PC-9 (cell line): Measurements from ENCODE around the gene TMEM161A. TPM values are rescaled to one million over a fixed set of nuclear protein-coding genes. Genes with fewer than 3 reads are reported as not detected.
"Not testable (repeated sequence)": the region's sequence is repeated elsewhere in the genome, so short reads cannot be mapped to it uniquely, and the experiment has no call there.

ENCODE experiments used
- BruUV-seq: library from RNA; stranded (reverse); fragments of 400-500 nt; replicated peaks from 2 replicates; lab custom pipeline; 2021; lab: Mats Ljungman, UMichigan
- CTCF ChIA-PET: fragments of 300-600 bp; sonication (Branson Sonifier 250); formaldehyde crosslinking; loops from one replicate; lab custom pipeline; 2022; ENCODE audit warnings: antibody characterized with exemption; lab: Charles Lee
- POLR2A ChIA-PET: fragments of 300-600 bp; sonication (Branson Sonifier 250); formaldehyde crosslinking; loops from one replicate; lab custom pipeline; 2022; ENCODE audit warnings: antibody characterized with exemption; ENCODE audit not compliant: unreplicated experiment; lab: Charles Lee
- DNase-seq, 2 experiments: peaks; one replicate each; pipeline versions ENCODE4 v3.0.0 to v3.0.0-alpha.2; 2015 to 2022; ENCODE audit warnings: mixed read lengths in 1 of 2
- H2AFZ ChIP-seq: fragments of 200-600 bp; sonication (generic); 2 replicates; pipeline ENCODE4 v1.8.1; 2017; ENCODE audit warnings: antibody characterized with exemption
- H3F3A ChIP-seq: fragments of 200-600 bp; sonication (generic); 2 replicates; pipeline ENCODE4 v1.8.1; 2017; ENCODE audit warnings: antibody characterized with exemption, mild to moderate bottlenecking, low read depth; ENCODE audit not compliant: insufficient read depth
- H3K27ac ChIP-seq: fragments of 200-600 bp; sonication (generic); 2 replicates; pipeline ENCODE4 v1.6.1; 2016; ENCODE audit warnings: mixed run types
- H3K27me3 ChIP-seq: fragments of 200-600 bp; sonication (generic); 2 replicates; pipeline ENCODE4 v1.6.1; 2016; ENCODE audit warnings: low read depth, mixed run types; ENCODE audit not compliant: insufficient read depth
- H3K36me3 ChIP-seq: fragments of 200-600 bp; sonication (generic); 2 replicates; pipeline ENCODE4 v1.6.1; 2016; ENCODE audit warnings: low read depth, mixed run types
- H3K4me1 ChIP-seq: fragments of 200-600 bp; sonication (generic); replicated peaks from 2 replicates; pipeline ENCODE4 v1.6.1; 2016; ENCODE audit warnings: mixed run types; ENCODE audit not compliant: insufficient read depth
- H3K4me2 ChIP-seq: fragments of 200-600 bp; sonication (generic); 2 replicates; pipeline ENCODE4 v1.6.1; 2017; ENCODE audit warnings: mixed run types
- H3K4me3 ChIP-seq: fragments of 200-600 bp; sonication (generic); 2 replicates; pipeline ENCODE4 v1.6.1; 2016; ENCODE audit warnings: mixed run types
- H3K79me2 ChIP-seq: fragments of 200-600 bp; sonication (generic); 2 replicates; pipeline ENCODE4 v1.6.1; 2017; ENCODE audit warnings: low read depth, mixed run types
- H3K9me2 ChIP-seq: fragments of 200-600 bp; sonication (generic); 2 replicates; pipeline ENCODE4 v1.8.1; 2017; ENCODE audit warnings: mild to moderate bottlenecking; ENCODE audit not compliant: insufficient read depth
- H3K9me3 ChIP-seq: fragments of 200-600 bp; sonication (generic); 2 replicates; pipeline ENCODE4 v1.8.1; 2016; ENCODE audit warnings: low read depth; ENCODE audit not compliant: insufficient read depth
- H4K20me1 ChIP-seq: fragments of 200-600 bp; sonication (generic); 2 replicates; pipeline ENCODE4 v1.8.1; 2017; ENCODE audit not compliant: insufficient read depth
- CTCF ChIP-seq: fragments of 200-600 bp; sonication (generic); conservative IDR thresholded peaks from 2 replicates; pipeline ENCODE4 v1.6.1; 2017; ENCODE audit warnings: mixed run types, antibody characterized with exemption, mild to moderate bottlenecking, moderate library complexity
- EZH2 ChIP-seq: fragments of 200-600 bp; sonication (generic); IDR thresholded peaks from 2 replicates; pipeline ENCODE4 v1.8.0; 2017; ENCODE audit warnings: antibody characterized with exemption, low read depth
- intact Hi-C: fragments of 100-400 bp; cut with micrococcal nuclease; formaldehyde crosslinking; loops from one replicate; pipeline ENCODE4 v1.10.0; 2022; ENCODE audit not compliant: unreplicated experiment
- total RNA-seq: library from RNA; stranded (reverse); gene quantifications from 2 replicates; pipeline ENCODE4 v1.2.3, GENCODE V29; 2021

TMEM161A gene
- total RNA-seq, 1 experiment from 2014 or later: 41.1 TPM

DNA sequence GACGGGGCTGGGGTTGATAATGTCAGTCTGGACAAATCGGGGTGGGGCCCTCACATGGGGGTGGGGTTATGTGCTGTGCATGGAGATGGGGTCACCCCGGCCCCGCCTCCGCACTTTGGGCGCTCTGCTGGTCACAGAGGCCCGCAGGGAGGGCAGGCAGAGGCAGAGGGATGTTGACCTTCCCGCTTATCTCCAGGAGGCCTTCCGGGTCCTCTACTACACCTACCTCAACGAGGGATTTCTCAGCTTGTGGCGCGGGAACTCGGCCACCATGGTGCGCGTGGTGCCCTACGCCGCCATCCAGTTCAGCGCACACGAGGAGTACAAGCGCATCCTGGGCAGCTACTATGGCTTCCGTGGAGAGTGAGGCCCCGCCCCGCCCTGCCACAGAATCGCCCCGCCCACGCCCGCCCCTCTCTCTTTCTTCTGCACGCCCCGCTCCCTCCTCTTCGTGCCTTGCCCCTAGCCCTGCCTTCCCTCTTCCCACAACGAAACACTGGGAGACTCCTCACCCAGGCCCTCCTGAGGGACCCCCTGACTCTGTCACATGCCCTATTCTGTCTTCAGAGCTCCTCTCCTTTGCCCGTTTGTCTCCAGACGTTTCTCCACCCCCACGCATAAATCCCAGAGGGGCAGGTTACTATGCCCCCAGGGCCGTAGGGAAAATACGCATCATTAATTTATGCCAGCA lies 32.8 kb downstream of the TMEM161A start:
- no peaks in the 10 kb centered on the region for H3K9me3 ChIP-seq
- intact Hi-C loops: no loop called here
- TF ChIP-seq EZH2: no peak
- no peak for TF ChIP-seq CTCF
- no peak overlapping the region for H2AFZ ChIP-seq
- H4K20me1 ChIP-seq: no peaks in the 10 kb centered on the region
- no peaks in the 10 kb centered on the region for H3K79me2 ChIP-seq
- no peaks in the 10 kb centered on the region for H3K27me3 ChIP-seq
- H3F3A ChIP-seq: no peaks in the 10 kb centered on the region
- CTCF ChIA-PET: no interaction called here
- no peak overlapping the region for H3K4me2 ChIP-seq
- no peak overlapping the region for H3K4me3 ChIP-seq
- no peaks in the 10 kb centered on the region for H3K9me2 ChIP-seq
- POLR2A ChIA-PET: no interaction called here
- no peak for DNase-seq
- H3K27ac ChIP-seq: no peak overlapping the region
- H3K36me3 ChIP-seq: no peaks in the 10 kb centered on the region
- no peaks in the 10 kb centered on the region for H3K4me1 ChIP-seq
- no TSS peak for BruUV-seq

- DNase-seq: no peak
- POLR2A ChIA-PET: no interaction called here
- no peak for TF ChIP-seq CTCF
- TF ChIP-seq EZH2: no peak
- H3K27me3 ChIP-seq: no peaks in the 10 kb centered on the region
- intact Hi-C loops: no loop called here
- no peaks in the 10 kb centered on the region for H3K79me2 ChIP-seq
- no TSS peak for BruUV-seq
- CTCF ChIA-PET: no interaction called here
- H3F3A ChIP-seq: no peaks in the 10 kb centered on the region; the same call in 1 of the 2 replicates
- no peaks in the 10 kb centered on the region for H3K9me2 ChIP-seq
- H3K36me3 ChIP-seq: no peaks in the 10 kb centered on the region
- H3K4me1 ChIP-seq: peaks cover 15% of the 10 kb centered on the region
- no peak overlapping the region for H3K4me2 ChIP-seq
- no peak overlapping the region for H3K27ac ChIP-seq
- H3K9me3 ChIP-seq: no peaks in the 10 kb centered on the region
- H2AFZ ChIP-seq: no peak overlapping the region
- H4K20me1 ChIP-seq: no peaks in the 10 kb centered on the region
- no peak overlapping the region for H3K4me3 ChIP-seq
Measured at GRCh38 chr19:19103167-19103566, 35.1 kb downstream of the TMEM161A start.

- H3K4me1 ChIP-seq: peaks cover 21% of the 10 kb centered on the region
- intact Hi-C loops, H2AFZ ChIP-seq, H4K20me1 ChIP-seq, DNase-seq, POLR2A ChIA-PET, H3K36me3 ChIP-seq, H3K9me2 ChIP-seq, H3F3A ChIP-seq, BruUV-seq, H3K4me3 ChIP-seq, H3K9me3 ChIP-seq, H3K4me2 ChIP-seq, H3K79me2 ChIP-seq, H3K27ac ChIP-seq, CTCF ChIA-PET, H3K27me3 ChIP-seq: not testable (repeated sequence)
Measured at GRCh38 chr19:19102566-19102965, 35.7 kb downstream of the TMEM161A start.

DNA sequence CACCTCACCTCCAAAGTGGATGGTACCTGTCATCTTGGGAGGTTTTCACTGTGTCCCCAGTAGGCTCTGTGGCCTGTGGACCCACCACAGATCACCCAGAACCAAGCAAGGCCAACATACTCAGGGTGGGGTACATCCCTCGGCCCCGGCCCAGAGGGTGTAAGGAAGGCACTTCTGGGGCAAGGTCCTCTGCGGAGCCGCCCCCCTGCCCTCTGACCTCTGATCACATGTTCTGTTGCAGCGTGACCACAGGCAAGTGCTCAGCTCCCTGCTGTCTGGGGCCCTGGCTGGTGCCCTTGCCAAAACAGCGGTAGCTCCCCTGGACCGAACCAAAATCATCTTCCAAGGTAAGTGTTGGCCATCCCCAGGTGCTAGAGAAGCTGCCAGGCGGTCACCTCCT lies 36.7 kb downstream of the TMEM161A start:
- H3K36me3 ChIP-seq: no peaks in the 10 kb centered on the region
- no peak overlapping the region for H2AFZ ChIP-seq
- H3K79me2 ChIP-seq: no peaks in the 10 kb centered on the region
- H3K9me3 ChIP-seq: no peaks in the 10 kb centered on the region
- ChIA-PET POLR2A (no interaction called here), CTCF (no interaction called here)
- H3K4me2 ChIP-seq: no peak overlapping the region
- H4K20me1 ChIP-seq: no peaks in the 10 kb centered on the region
- H3K4me3 ChIP-seq: no peak overlapping the region
- H3K27ac ChIP-seq: no peak overlapping the region
- intact Hi-C loops: no loop called here
- no peak for DNase-seq
- no peaks in the 10 kb centered on the region for H3K27me3 ChIP-seq
- peaks cover 31% of the 10 kb centered on the region for H3K4me1 ChIP-seq
- BruUV-seq: no TSS peak
- no peaks in the 10 kb centered on the region for H3K9me2 ChIP-seq
- H3F3A ChIP-seq: peaks cover 12% of the 10 kb centered on the region; the same call in 1 of the 2 replicates
- TF ChIP-seq CTCF (no peak), EZH2 (no peak)
